HEK293T (cell line): Measurements from ENCODE around the gene KBTBD13.

Source experiments
- CTCF ChIA-PET: fragments of 350-600 bp; formaldehyde crosslinking; extraction: SDS; loops from one replicate; lab custom pipeline; 2021; ENCODE audit warnings: antibody characterized with exemption, inconsistent platforms; lab: Yijun Ruan, JAX
- POLR2A ChIA-PET: fragments of 350-600 bp; formaldehyde crosslinking; extraction: SDS; loops from one replicate; lab custom pipeline; 2020; ENCODE audit warnings: antibody characterized with exemption, inconsistent platforms; lab: Yijun Ruan, JAX
- DNase-seq: peaks from one replicate; pipeline ENCODE4 v3.0.0; 2012; ENCODE audit warnings: mixed read lengths; ENCODE audit errors: extremely low spot score
- ARNT ChIP-seq: fragments of 450-650 bp; IDR thresholded peaks from 2 replicates; pipeline ENCODE4 v1.6.1; 2017; ENCODE audit warnings: mild to moderate bottlenecking
- BHLHE40 ChIP-seq: fragments of 450-650 bp; IDR thresholded peaks from 2 replicates; pipeline ENCODE4 v1.6.1; 2016; ENCODE audit warnings: mild to moderate bottlenecking, moderate library complexity, borderline replicate concordance
- CTBP1 ChIP-seq: fragments of 450-650 bp; IDR thresholded peaks from 2 replicates; pipeline ENCODE4 v1.6.1; 2016; ENCODE audit warnings: borderline replicate concordance
- ELF4 ChIP-seq: fragments of 450-650 bp; IDR thresholded peaks from 2 replicates; pipeline ENCODE4 v1.6.1; 2017; ENCODE audit warnings: antibody characterized with exemption
- FOXA1 ChIP-seq: fragments of 450-650 bp; IDR thresholded peaks from 2 replicates; pipeline ENCODE4 v1.6.1; 2016; ENCODE audit warnings: mild to moderate bottlenecking
- FOXK2 ChIP-seq: fragments of 450-650 bp; IDR thresholded peaks from 2 replicates; pipeline ENCODE4 v1.6.1; 2016; ENCODE audit warnings: mild to moderate bottlenecking
- FOXM1 ChIP-seq: fragments of 450-650 bp; IDR thresholded peaks from 2 replicates; pipeline ENCODE4 v1.6.1; 2017; ENCODE audit warnings: mild to moderate bottlenecking, borderline replicate concordance
- HDGF ChIP-seq: fragments of 450-650 bp; IDR thresholded peaks from 2 replicates; pipeline ENCODE4 v1.6.1; 2017; ENCODE audit warnings: antibody characterized with exemption, borderline replicate concordance
- L3MBTL2 ChIP-seq: fragments of 450-650 bp; conservative IDR thresholded peaks from 2 replicates; pipeline ENCODE4 v1.6.1; 2016; ENCODE audit warnings: mild to moderate bottlenecking
- LEF1 ChIP-seq: fragments of 450-650 bp; IDR thresholded peaks from 2 replicates; pipeline ENCODE4 v1.6.1; 2017; ENCODE audit warnings: mild to moderate bottlenecking, borderline replicate concordance
- NFRKB ChIP-seq: fragments of 450-650 bp; IDR thresholded peaks from 2 replicates; pipeline ENCODE4 v1.6.1; 2016; ENCODE audit warnings: mild to moderate bottlenecking, moderate library complexity
- PKNOX1 ChIP-seq: fragments of 450-650 bp; IDR thresholded peaks from 2 replicates; pipeline ENCODE4 v1.6.1; 2016
- SP1 ChIP-seq: fragments of 450-650 bp; IDR thresholded peaks from 2 replicates; pipeline ENCODE4 v1.6.1; 2017
- SUZ12 ChIP-seq: fragments of 450-650 bp; IDR thresholded peaks from 2 replicates; pipeline ENCODE4 v1.6.1; 2016; ENCODE audit warnings: mild to moderate bottlenecking
- TARDBP ChIP-seq: fragments of 450-650 bp; IDR thresholded peaks from 2 replicates; pipeline ENCODE4 v1.6.1; 2016
- ZNF384 ChIP-seq: fragments of 450-650 bp; IDR thresholded peaks from 2 replicates; pipeline ENCODE4 v1.6.1; 2016

The KBTBD13 gene

GRCh38 chr15:65059931-65060596 lies 16.5 kb upstream of the KBTBD13 start:
- POLR2A ChIA-PET, result interaction anchor here (0.9 kb wide), 1 partner anchor 10 kb away, joined by 4 read pairs; no protein-coding TSS in a partner anchor
- CTCF ChIA-PET, result no interaction called here
- DNase-seq, result no peak
- no peak for TF ChIP-seq PKNOX1
- TF ChIP-seq TARDBP, result no peak
- no peak for TF ChIP-seq FOXM1
- no peak for TF ChIP-seq HDGF
- TF ChIP-seq FOXK2, result no peak
- TF ChIP-seq SUZ12, result no peak
- no peak for TF ChIP-seq CTBP1
- no peak for TF ChIP-seq ARNT
- no peak for TF ChIP-seq ELF4
- no peak for TF ChIP-seq BHLHE40
- no peak for TF ChIP-seq NFRKB
- no peak for TF ChIP-seq ZNF384

GRCh38 chr15:65060641-65061397 lies 15.7 kb upstream of the KBTBD13 start:
- DNase-seq, result no peak
- ChIA-PET CTCF (interaction anchor here (0.6 to 0.9 kb wide), 3 partner anchors 22 to 136 kb away, joined by 3 to 12 read pairs (median 4); no protein-coding TSS in a partner anchor), POLR2A (interaction anchor here (0.9 kb wide), 1 partner anchor 9 kb away, joined by 4 read pairs; no protein-coding TSS in a partner anchor)
- TF ChIP-seq LEF1 (no peak), ZNF384 (no peak), PKNOX1 (no peak), FOXA1 (no peak), TARDBP (no peak), CTBP1 (no peak), L3MBTL2 (no peak)

GRCh38 chr15:65062061-65062460 lies 14.5 kb upstream of the KBTBD13 start:
- ChIA-PET CTCF (interaction anchor here (0.9 kb wide), 1 partner anchor 28 kb away, joined by 3 read pairs; no protein-coding TSS in a partner anchor), POLR2A (no interaction called here)
- no peak for DNase-seq
- TF ChIP-seq ZNF384 (no peak), NFRKB (no peak), TARDBP (no peak), SUZ12 (no peak), L3MBTL2 (no peak)

- DNase-seq, result no peak
- ChIA-PET CTCF (interaction anchor here (0.9 kb wide), 1 partner anchor 28 kb away, joined by 3 read pairs; no protein-coding TSS in a partner anchor), POLR2A (no interaction called here)
- no peak for TF ChIP-seq SUZ12
- TF ChIP-seq LEF1, result no peak
- TF ChIP-seq HDGF, result no peak
- TF ChIP-seq SP1, result no peak
- TF ChIP-seq ZNF384, result no peak
- TF ChIP-seq NFRKB, result no peak
- no peak for TF ChIP-seq BHLHE40
- TF ChIP-seq FOXM1, result no peak
- no peak for TF ChIP-seq PKNOX1
- no peak for TF ChIP-seq L3MBTL2
- no peak for TF ChIP-seq CTBP1
- no peak for TF ChIP-seq FOXA1
- TF ChIP-seq FOXK2, result no peak
- no peak for TF ChIP-seq TARDBP
- no peak for TF ChIP-seq ARNT
- no peak for TF ChIP-seq ELF4
Measured at GRCh38 chr15:65062726-65063125, 13.8 kb upstream of the KBTBD13 start.

- no peak for DNase-seq
- TF ChIP-seq ZNF384, result no peak
- no peak for TF ChIP-seq HDGF
- no peak for TF ChIP-seq SUZ12
- TF ChIP-seq BHLHE40, result no peak
- TF ChIP-seq NFRKB, result no peak
- no peak for TF ChIP-seq FOXK2
- ChIA-PET POLR2A (no interaction called here), CTCF (interaction anchor here (0.7 to 0.9 kb wide), 2 partner anchors 21 to 22 kb away, joined by 3 to 4 read pairs; no protein-coding TSS in a partner anchor)
Measured at GRCh38 chr15:65066001-65066634, 10.4 kb upstream of the KBTBD13 start.
